GM12801 (cell line): ENCODE data around the gene PLEKHA5.

ENCODE experiments used
- TF ChIP-seq, protein P1 (sequence below): IDR thresholded peaks from one replicate; pipeline ENCODE4 v1.5.1; 2011; ENCODE audit warnings: control low read depth; ENCODE audit not compliant: insufficient read length; ENCODE audit errors: extremely low read depth

PLEKHA5 gene

GRCh38 chr12:19244312-19244711 is 114.8 kb downstream of the PLEKHA5 start:
- TF ChIP-seq, protein P1, sequence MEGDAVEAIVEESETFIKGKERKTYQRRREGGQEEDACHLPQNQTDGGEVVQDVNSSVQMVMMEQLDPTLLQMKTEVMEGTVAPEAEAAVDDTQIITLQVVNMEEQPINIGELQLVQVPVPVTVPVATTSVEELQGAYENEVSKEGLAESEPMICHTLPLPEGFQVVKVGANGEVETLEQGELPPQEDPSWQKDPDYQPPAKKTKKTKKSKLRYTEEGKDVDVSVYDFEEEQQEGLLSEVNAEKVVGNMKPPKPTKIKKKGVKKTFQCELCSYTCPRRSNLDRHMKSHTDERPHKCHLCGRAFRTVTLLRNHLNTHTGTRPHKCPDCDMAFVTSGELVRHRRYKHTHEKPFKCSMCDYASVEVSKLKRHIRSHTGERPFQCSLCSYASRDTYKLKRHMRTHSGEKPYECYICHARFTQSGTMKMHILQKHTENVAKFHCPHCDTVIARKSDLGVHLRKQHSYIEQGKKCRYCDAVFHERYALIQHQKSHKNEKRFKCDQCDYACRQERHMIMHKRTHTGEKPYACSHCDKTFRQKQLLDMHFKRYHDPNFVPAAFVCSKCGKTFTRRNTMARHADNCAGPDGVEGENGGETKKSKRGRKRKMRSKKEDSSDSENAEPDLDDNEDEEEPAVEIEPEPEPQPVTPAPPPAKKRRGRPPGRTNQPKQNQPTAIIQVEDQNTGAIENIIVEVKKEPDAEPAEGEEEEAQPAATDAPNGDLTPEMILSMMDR: no peak

GRCh38 chr12:19245106-19245505 is 115.6 kb downstream of the PLEKHA5 start:
- TF ChIP-seq, protein P1: no peak

- TF ChIP-seq, protein P1: no peak
Measured at GRCh38 chr12:19245666-19246065, 116.1 kb downstream of the PLEKHA5 start.

- TF ChIP-seq, protein P1: no peak
Measured at GRCh38 chr12:19246933-19247332, 117.4 kb downstream of the PLEKHA5 start.

DNA sequence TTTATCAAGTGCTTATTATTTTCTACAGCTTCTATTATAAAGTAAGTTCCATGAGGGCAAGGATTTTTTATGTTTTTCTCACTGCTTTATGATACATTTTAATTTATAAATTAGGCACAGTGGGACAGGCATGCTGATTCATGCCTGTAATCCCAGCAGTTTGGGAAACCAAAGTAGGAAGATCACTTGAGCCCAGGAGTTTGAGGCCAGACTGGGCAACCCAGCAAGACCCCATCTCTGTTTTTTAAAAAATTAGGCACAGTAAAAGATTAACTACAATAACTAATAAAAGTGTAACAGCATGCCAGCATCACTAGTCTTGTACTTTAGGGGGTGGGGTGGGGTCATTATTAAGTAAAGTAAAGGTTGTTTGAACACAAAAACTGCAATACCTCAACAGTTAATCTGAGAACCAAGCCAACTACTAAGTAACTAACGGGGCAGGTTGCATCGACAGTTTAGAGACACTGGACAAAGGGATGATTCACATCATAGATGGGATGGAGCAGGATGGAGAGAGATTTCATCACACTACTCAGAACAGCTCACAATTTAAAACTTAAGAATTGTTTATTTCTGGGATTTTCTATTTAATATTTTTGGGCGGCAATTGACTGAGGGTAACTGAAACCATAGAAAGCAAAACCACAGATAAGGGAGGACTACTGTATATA is 119.5 kb downstream of the PLEKHA5 start:
- TF ChIP-seq, protein P1: no peak

DNA sequence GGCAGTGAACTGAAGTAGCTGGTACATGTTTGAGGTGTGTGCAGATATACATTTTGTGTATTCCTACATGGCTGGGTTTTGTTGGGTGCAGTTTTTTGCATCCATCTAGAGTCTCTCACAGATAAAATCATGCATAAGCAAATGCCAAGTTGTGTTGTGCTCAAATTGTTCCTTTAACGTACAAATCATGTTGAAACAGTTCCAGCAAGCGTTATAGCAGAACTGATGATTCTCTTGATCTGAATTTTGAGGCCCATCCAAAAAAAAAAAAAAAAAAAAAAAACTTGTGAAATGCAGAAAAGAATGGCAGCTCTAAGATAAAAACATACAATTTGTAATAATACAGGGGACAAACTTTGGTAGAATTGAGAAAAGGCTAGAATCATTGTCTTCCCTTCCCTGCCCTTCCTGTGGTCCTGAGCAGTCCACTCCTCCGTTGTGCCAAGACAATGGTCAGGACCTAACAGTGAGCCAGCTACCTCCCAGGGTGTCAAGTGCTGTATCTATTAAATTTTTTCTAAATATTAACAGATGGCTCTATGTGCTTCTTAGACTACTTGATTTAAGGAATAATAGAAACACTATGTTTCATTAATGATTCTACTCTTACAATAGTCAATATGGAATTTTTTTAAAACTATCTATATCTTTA is 122.1 kb downstream of the PLEKHA5 start:
- TF ChIP-seq, protein P1: no peak

GRCh38 chr12:19260135-19260534 is 130.6 kb downstream of the PLEKHA5 start:
- TF ChIP-seq, protein P1: no peak
